H1 (cell line): Measurements from ENCODE around the gene SNX27. TPM values are rescaled to one million over a fixed set of nuclear protein-coding genes. Genes with fewer than 3 reads are reported as not detected.

Experiments
- CTCF ChIA-PET: fragments of 300-600 bp; sonication (Branson Sonifier 250); formaldehyde crosslinking; loops from one replicate; lab custom pipeline; 2021; ENCODE audit not compliant: partially characterized antibody; lab: Charles Lee
- POLR2A ChIA-PET: fragments of 300-600 bp; sonication (Branson Sonifier 250); formaldehyde crosslinking; loops from one replicate; lab custom pipeline; 2021; ENCODE audit warnings: inconsistent platforms; ENCODE audit not compliant: partially characterized antibody; lab: Charles Lee
- DNase-seq, 2 experiments: peaks; one replicate each; pipeline versions ENCODE4 v3.0.0 to v3.0.0-alpha.2; 2010 to 2022; ENCODE audit warnings: low spot score in 2 of 2, low read depth in 1 of 2, mixed read lengths in 1 of 2
- FAIRE-seq: peaks from 2 replicates; lab custom pipeline; 2011; peaks lifted over from hg19 to GRCh38; lab: Jason Lieb, UNC
- H2AFZ ChIP-seq: 2 replicates; pipeline ENCODE4 v1.8.1; 2012; ENCODE audit warnings: low read length, inconsistent platforms
- H2AK5ac ChIP-seq: 2 replicates; pipeline ENCODE4 v1.6.1; 2013; ENCODE audit warnings: low read depth, low read length
- H2BK120ac ChIP-seq: replicated peaks from 2 replicates; pipeline ENCODE3; 2013; ENCODE audit warnings: low read depth, low read length, inconsistent platforms
- H2BK12ac ChIP-seq: 2 replicates; pipeline ENCODE4 v1.6.1; 2013; ENCODE audit warnings: low read depth, low read length
- H2BK15ac ChIP-seq: 2 replicates; pipeline ENCODE4 v1.6.1; 2013; ENCODE audit warnings: low read length
- H2BK20ac ChIP-seq: 2 replicates; pipeline ENCODE4 v1.6.1; 2013; ENCODE audit warnings: low read length
- H2BK5ac ChIP-seq: 2 replicates; pipeline ENCODE4 v1.6.1; 2013; ENCODE audit warnings: low read depth, low read length
- H3K14ac ChIP-seq: 2 replicates; pipeline ENCODE4 v1.6.1; 2013; ENCODE audit warnings: inconsistent platforms; ENCODE audit not compliant: insufficient read length
- H3K18ac ChIP-seq: 2 replicates; pipeline ENCODE4 v1.6.1; 2013; ENCODE audit warnings: low read length; ENCODE audit errors: extremely low read depth
- H3K23ac ChIP-seq: 2 replicates; pipeline ENCODE4 v1.6.1; 2013; ENCODE audit warnings: inconsistent platforms; ENCODE audit not compliant: insufficient read length
- H3K23me2 ChIP-seq: 2 replicates; pipeline ENCODE4 v1.6.1; 2013; ENCODE audit warnings: low read depth, low read length
- H3K27ac ChIP-seq: 2 replicates; pipeline ENCODE4 v1.6.1; 2011; ENCODE audit warnings: low read depth, low read length, inconsistent platforms
- H3K27me3 ChIP-seq, 4 experiments: replicated peaks in 1 of 4; 1 replicate in 1 of 4; 2 replicates in 3 of 4; pipeline versions ENCODE4 v1.6.1 to v1.8.1; 2011 to 2013; ENCODE audit warnings: low read length in 3 of 4, mild to moderate bottlenecking in 3 of 4, inconsistent platforms in 2 of 4, mixed read lengths in 2 of 4, moderate library complexity in 1 of 4; ENCODE audit not compliant: control insufficient read depth in 3 of 4, insufficient read depth in 3 of 4; ENCODE audit errors: extremely low read depth in 1 of 4
- H3K36me3 ChIP-seq, 4 experiments: 2 replicates each; pipeline versions ENCODE4 v1.6.1 to v1.8.1; 2011 to 2013; ENCODE audit warnings: mild to moderate bottlenecking in 4 of 4, low read length in 3 of 4, moderate library complexity in 2 of 4, control low read depth in 1 of 4, inconsistent platforms in 1 of 4; ENCODE audit not compliant: insufficient read depth in 4 of 4, control insufficient read depth in 2 of 4
- H3K4ac ChIP-seq: replicated peaks from 2 replicates; pipeline ENCODE3; 2013; ENCODE audit warnings: low read length, low read depth, mixed read lengths, inconsistent platforms; ENCODE audit not compliant: insufficient read length
- H3K4me1 ChIP-seq, 4 experiments: replicated peaks in 1 of 4; 1 replicate in 1 of 4; 2 replicates in 3 of 4; pipeline versions ENCODE4 v1.6.1 to v1.8.1; 2011 to 2013; ENCODE audit warnings: low read length in 3 of 4, inconsistent platforms in 2 of 4, mixed read lengths in 1 of 4; ENCODE audit not compliant: insufficient read depth in 4 of 4, control insufficient read depth in 3 of 4
- H3K4me2 ChIP-seq, 2 experiments: 2 replicates each; pipeline versions ENCODE4 v1.6.1 to v1.8.1; 2011 to 2013; ENCODE audit warnings: low read depth in 2 of 2, low read length in 2 of 2, control low read depth in 1 of 2, inconsistent platforms in 1 of 2, mild to moderate bottlenecking in 1 of 2; ENCODE audit not compliant: insufficient read depth in 1 of 2
- H3K4me3 ChIP-seq, 4 experiments: fragments of 200-600, 300-600 bp in 1 of 4; sonication (generic), shearing (Covaris generic), sonication (Bioruptor Twin) in 1 of 4; 2 replicates each; pipeline versions ENCODE4 v1.5.1 to v1.8.1; 2011 to 2016; ENCODE audit warnings: low read length in 4 of 4, low read depth in 3 of 4, control low read depth in 2 of 4, inconsistent platforms in 2 of 4, mild to moderate bottlenecking in 2 of 4, mixed read lengths in 1 of 4, moderate library complexity in 1 of 4; ENCODE audit not compliant: insufficient read depth in 2 of 4; ENCODE audit errors: extremely low read depth in 1 of 4
- H3K56ac ChIP-seq: replicated peaks from 2 replicates; pipeline ENCODE3; 2013; ENCODE audit warnings: low read depth, mild to moderate bottlenecking, mixed read lengths, low read length, inconsistent platforms; ENCODE audit not compliant: insufficient read length
- H3K79me1 ChIP-seq: 2 replicates; pipeline ENCODE4 v1.6.1; 2013; ENCODE audit warnings: low read depth, low read length, control low read depth
- H3K79me2 ChIP-seq, 2 experiments: 2 replicates each; pipeline versions ENCODE4 v1.6.1 to v1.8.1; 2012 to 2013; ENCODE audit warnings: low read length in 2 of 2, mild to moderate bottlenecking in 2 of 2, inconsistent platforms in 1 of 2; ENCODE audit not compliant: insufficient read depth in 2 of 2, control insufficient read depth in 1 of 2
- H3K9ac ChIP-seq, 4 experiments: replicated peaks in 1 of 4; 1 replicate in 1 of 4; 2 replicates in 3 of 4; pipeline versions ENCODE4 v1.6.1 to v1.8.1; 2011 to 2013; ENCODE audit warnings: low read depth in 3 of 4, low read length in 3 of 4, control low read depth in 2 of 4, mild to moderate bottlenecking in 2 of 4, moderate library complexity in 2 of 4, inconsistent platforms in 1 of 4; ENCODE audit errors: extremely low read depth in 1 of 4
- H3K9me3 ChIP-seq, 2 experiments: 2 replicates each; pipeline versions ENCODE4 v1.6.1 to v1.8.1; 2012 to 2013; ENCODE audit warnings: mild to moderate bottlenecking in 2 of 2, moderate library complexity in 2 of 2, control low read depth in 1 of 2, inconsistent platforms in 1 of 2, low read depth in 1 of 2, low read length in 1 of 2, mixed read lengths in 1 of 2; ENCODE audit not compliant: insufficient read depth in 2 of 2
- H4K20me1 ChIP-seq, 2 experiments: replicated peaks in 1 of 2; 2 replicates each; pipeline versions ENCODE3 to v1.8.1; 2011 to 2013; ENCODE audit warnings: inconsistent platforms in 2 of 2, low read length in 2 of 2, mild to moderate bottlenecking in 1 of 2; ENCODE audit not compliant: insufficient read depth in 2 of 2, control insufficient read depth in 1 of 2
- H4K5ac ChIP-seq: 2 replicates; pipeline ENCODE4 v1.6.1; 2013; ENCODE audit warnings: low read length, low read depth, mixed read lengths, inconsistent platforms; ENCODE audit not compliant: insufficient read length
- H4K8ac ChIP-seq: 2 replicates; pipeline ENCODE4 v1.8.0; 2013; ENCODE audit warnings: mild to moderate bottlenecking, moderate library complexity, low read length, inconsistent platforms; ENCODE audit not compliant: insufficient read depth; ENCODE audit errors: extremely low read depth
- H4K91ac ChIP-seq: replicated peaks from 2 replicates; pipeline ENCODE3; 2013; ENCODE audit warnings: low read length, mixed read lengths, inconsistent platforms; ENCODE audit not compliant: insufficient read length
- SP1 ChIP-seq: IDR thresholded peaks from 2 replicates; pipeline ENCODE4 v1.6.1; 2011; ENCODE audit warnings: low read depth, low read length
- WGBS, 2 experiments: shearing (Covaris generic) in 1 of 2; methylation state at CpG; one replicate each; pipeline versions ENCODE4 v1.1.6 to v1.1.7; 2013 to 2015; ENCODE audit warnings: low lambda C conversion rate in 2 of 2, mixed read lengths in 2 of 2, inconsistent platforms in 1 of 2, low coverage in 1 of 2, missing lambda C conversion rate in 1 of 2; ENCODE audit not compliant: insufficient replicate concordance in 2 of 2, insufficient coverage in 1 of 2, insufficient read length in 1 of 2; ENCODE audit errors: extremely low coverage in 1 of 2, missing lambda C conversion rate in 1 of 2; 5-methylcytosine and 5-hydroxymethylcytosine counted together
- polyA plus RNA-seq, 7 experiments: library from polyadenylated mRNA; depleted of rRNA in 3 of 7; stranded (reverse) in 5 of 7; unstranded in 2 of 7; fragments of >200 nt in 5 of 7; fragments of 200-250 nt in 2 of 7; gene quantifications; 1 replicate in 5 of 7; 2 replicates in 1 of 7; 4 replicates in 1 of 7; pipeline versions ENCODE4 v1.2.1 to v1.2.3, GENCODE V29; 2011 to 2013; ENCODE audit warnings: missing spikeins in 2 of 7, mixed read lengths in 2 of 7
- total RNA-seq: library from RNA; stranded (reverse); fragmentation: NEBNext Ultra II Directional; extraction: Animal tissue kit (Norgen Biotek cat#: 25700); gene quantifications from 2 replicates; pipeline ENCODE4 v1.2.1, GENCODE V29; 2021
- TF ChIP-seq, protein P1 (sequence below): IDR thresholded peaks from 2 replicates; pipeline ENCODE4 v1.6.1; 2012; ENCODE audit warnings: inconsistent platforms

SNX27 gene
- total and polyA plus RNA-seq, 2 of the 8 experiments (the other 6 are each of a cell fraction or from before 2014, with no cell fraction given) = 23.4 to 65.4 TPM

DNA sequence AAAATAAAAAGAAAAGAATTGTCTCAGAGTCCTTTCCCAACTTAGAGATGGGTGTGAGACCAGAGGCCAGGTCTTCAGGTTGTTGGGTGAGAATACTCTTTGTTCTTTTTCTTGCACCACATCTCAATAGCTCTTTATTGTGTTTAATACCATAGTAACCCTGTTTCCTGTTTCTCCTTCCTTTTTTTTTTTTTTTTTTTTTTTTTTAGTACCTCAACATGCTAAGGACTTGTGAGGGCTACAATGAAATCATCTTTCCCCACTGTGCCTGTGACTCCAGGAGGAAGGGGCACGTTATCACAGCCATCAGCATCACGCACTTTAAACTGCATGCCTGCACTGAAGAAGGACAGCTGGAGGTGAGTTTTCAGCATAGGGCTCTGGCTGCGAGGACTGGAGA is 80.4 kb downstream of the SNX27 start:
- FAIRE-seq = no peak
- DNase-seq = no peak
- Histone ChIP-seq H3K18ac (no peak overlapping the region), H3K27me3 (no peaks in the 10 kb centered on the region), H2BK15ac (no peak overlapping the region), H3K4me3 (no peak overlapping the region), H4K91ac (no peak overlapping the region), H3K27ac (no peak overlapping the region), H2AFZ (no peak overlapping the region), H3K79me1 (no peaks in the 10 kb centered on the region), H3K23ac (no peak overlapping the region), H3K23me2 (no peaks in the 10 kb centered on the region), H3K4me1 (no peaks in the 10 kb centered on the region), H4K8ac (no peak overlapping the region), H2AK5ac (no peak overlapping the region), H4K20me1 (no peaks in the 10 kb centered on the region), H3K56ac (no peak overlapping the region), H4K5ac (no peak overlapping the region), H2BK5ac (no peak overlapping the region), H3K14ac (no peak overlapping the region), H2BK20ac (no peak overlapping the region), H2BK120ac (no peak overlapping the region), H3K9ac (no peak overlapping the region), H3K4me2 (no peak overlapping the region), H3K4ac (no peak overlapping the region), H2BK12ac (no peak overlapping the region), H3K9me3 (no peaks in the 10 kb centered on the region), H3K36me3 (peaks cover 4 to 19% (median 9%) of the 10 kb centered on the region in 4 experiments), H3K79me2 (no peaks in the 10 kb centered on the region)
- WGBS, 2 experiments = 78% methylated on average over 2 of the region's 3 CpGs; no CpG with 5 or more reads in 1 of the 2 experiments
- TF ChIP-seq, protein P1, sequence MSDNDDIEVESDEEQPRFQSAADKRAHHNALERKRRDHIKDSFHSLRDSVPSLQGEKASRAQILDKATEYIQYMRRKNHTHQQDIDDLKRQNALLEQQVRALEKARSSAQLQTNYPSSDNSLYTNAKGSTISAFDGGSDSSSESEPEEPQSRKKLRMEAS = no peak
- no peak for TF ChIP-seq SP1
- POLR2A ChIA-PET = interaction anchor here (1.8 kb wide), 1 partner anchor 23 kb away, joined by 4 read pairs; no protein-coding TSS in a partner anchor
- CTCF ChIA-PET = interaction anchor here (0.5 to 9.3 kb wide), 10 partner anchors 12 to 1159 kb away, joined by 3 to 90 read pairs (median 8); partner anchors contain the start of genes RIIAD1 and RORC
